K562 (cell line): ENCODE measurements around the gene ADGRB3. TPM values are rescaled to one million over a fixed set of nuclear protein-coding genes. Genes with fewer than 3 reads are reported as not detected.

ENCODE experiments used
- ATAC-seq: fragments of 200-7000 bp; cut with Tn5 transposase; 3 replicates; pipeline ENCODE4 v1.9.1; 2020; ENCODE audit warnings: moderate library complexity
- BruUV-seq: library from RNA; stranded (reverse); fragments of 400-500 nt; replicated peaks from 2 replicates; lab custom pipeline; 2021; lab: Mats Ljungman, UMichigan
- CTCF ChIA-PET: fragments of 300-600 bp; formaldehyde crosslinking; extraction: SDS; loops from one replicate; lab custom pipeline; 2021; ENCODE audit warnings: low intra/inter-chr PET ratio; lab: Yijun Ruan, JAX
- POLR2A ChIA-PET: fragments of 300-600, 350-650 bp; sonication (Branson Sonifier 250); formaldehyde crosslinking; extraction: SDS; loops from one replicate; lab custom pipeline; 2021; ENCODE audit warnings: antibody characterized with exemption, inconsistent platforms; lab: Yijun Ruan, JAX
- DNase-seq, 4 experiments: peaks; one replicate each; pipeline versions ENCODE4 v3.0.0 to v3.0.0-alpha.2; 2011 to 2018; ENCODE audit warnings: low spot score in 3 of 4, mixed read lengths in 3 of 4; ENCODE audit errors: extremely low read depth in 1 of 4
- FAIRE-seq: peaks from 2 replicates; lab custom pipeline; 2011; peaks lifted over from hg19 to GRCh38; lab: Jason Lieb, UNC
- H2AFZ ChIP-seq: 2 replicates; pipeline ENCODE4 v1.6.0; 2011; ENCODE audit warnings: low read depth, low read length, control low read depth, inconsistent platforms
- H3K27ac ChIP-seq: fragments of 200-600 bp; 3 replicates; pipeline ENCODE4 v1.8.0; 2011; ENCODE audit warnings: low read depth, mild to moderate bottlenecking, control low read depth, inconsistent platforms, low read length, moderate library complexity, mixed read lengths; ENCODE audit errors: extremely low read depth
- H3K27me3 ChIP-seq, 2 experiments: fragments of 300-600 bp in 1 of 2; 2 replicates in 1 of 2; 3 replicates in 1 of 2; pipeline versions ENCODE4 v1.6.0 to v1.8.0; 2011; ENCODE audit warnings: inconsistent platforms in 2 of 2, low read length in 2 of 2, mild to moderate bottlenecking in 1 of 2, mixed read lengths in 1 of 2, moderate library complexity in 1 of 2; ENCODE audit not compliant: control insufficient read depth in 2 of 2, insufficient read depth in 2 of 2
- H3K36me3 ChIP-seq: fragments of 300-600 bp; 3 replicates; pipeline ENCODE4 v1.8.0; 2011; ENCODE audit warnings: mild to moderate bottlenecking, low read length, inconsistent platforms; ENCODE audit not compliant: control insufficient read depth, insufficient read depth
- H3K4me1 ChIP-seq, 2 experiments: fragments of 200-600 bp in 1 of 2; replicated peaks in 1 of 2; 2 replicates in 1 of 2; 3 replicates in 1 of 2; pipeline versions ENCODE4 v1.5.1 to v1.8.0; 2011; ENCODE audit warnings: inconsistent platforms in 2 of 2, low read length in 2 of 2, mild to moderate bottlenecking in 1 of 2, mixed read lengths in 1 of 2, moderate library complexity in 1 of 2; ENCODE audit not compliant: control insufficient read depth in 2 of 2, insufficient read depth in 2 of 2
- H3K4me2 ChIP-seq: 2 replicates; pipeline ENCODE4 v1.6.1; 2011; ENCODE audit warnings: low read length, control low read depth, inconsistent platforms, mixed read lengths; ENCODE audit not compliant: insufficient read depth
- H3K4me3 ChIP-seq: fragments of 200-600 bp; sonication (generic), shearing (Covaris generic); 2 replicates; pipeline ENCODE4 v1.5.1; 2016; ENCODE audit warnings: control low read depth, inconsistent platforms
- H3K79me2 ChIP-seq: fragments of 200-600 bp; 3 replicates; pipeline ENCODE4 v1.8.0; 2011; ENCODE audit warnings: low read length, inconsistent platforms; ENCODE audit not compliant: control insufficient read depth, insufficient read depth
- H3K9ac ChIP-seq, 2 experiments: 2 replicates each; pipeline versions ENCODE4 v1.6.0 to v1.6.1; 2011; ENCODE audit warnings: low read depth in 2 of 2, low read length in 2 of 2, control low read depth in 1 of 2, inconsistent platforms in 1 of 2, mild to moderate bottlenecking in 1 of 2, mixed read lengths in 1 of 2; ENCODE audit not compliant: insufficient read depth in 1 of 2
- H3K9me1 ChIP-seq: one replicate; pipeline ENCODE4 v1.6.0; 2011; ENCODE audit warnings: inconsistent platforms, mild to moderate bottlenecking, low read length, moderate library complexity; ENCODE audit not compliant: control insufficient read depth, insufficient read depth
- H3K9me3 ChIP-seq: replicated peaks from 2 replicates; pipeline ENCODE4 v1.5.1; 2011; ENCODE audit warnings: low read depth, low read length, inconsistent platforms; ENCODE audit not compliant: control insufficient read depth, insufficient read depth
- H4K20me1 ChIP-seq: replicated peaks from 2 replicates; pipeline ENCODE4 v1.6.1; 2011; ENCODE audit warnings: low read length, inconsistent platforms, mixed read lengths; ENCODE audit not compliant: control insufficient read depth, insufficient read depth
- CBX8 ChIP-seq: fragments of 200-600 bp; sonication (generic); IDR thresholded peaks from 2 replicates; pipeline ENCODE4 v1.6.1; 2012; ENCODE audit warnings: borderline replicate concordance, mixed run types, low read depth, mild to moderate bottlenecking, moderate library complexity, mixed read lengths, low read length, control low read depth, inconsistent platforms; ENCODE audit not compliant: poor library complexity, severe bottlenecking; ENCODE audit errors: extremely low read depth
- CHD1 ChIP-seq: fragments of 200-600 bp; sonication (generic); IDR thresholded peaks from one replicate; pipeline ENCODE4 v1.6.1; 2012; ENCODE audit warnings: mild to moderate bottlenecking, moderate library complexity, low read length, inconsistent platforms
- CTBP1 ChIP-seq: fragments of 450-650 bp; IDR thresholded peaks from 2 replicates; pipeline ENCODE4 v1.6.1; 2016; ENCODE audit warnings: borderline replicate concordance
- HDAC1 ChIP-seq, 2 experiments: fragments of 450-650 bp; IDR thresholded peaks; 2 replicates each; pipeline ENCODE4 v1.6.1; 2016 to 2017; ENCODE audit warnings: inconsistent platforms in 1 of 2, mild to moderate bottlenecking in 1 of 2, moderate library complexity in 1 of 2
- KHSRP ChIP-seq: fragments of 450-650 bp; IDR thresholded peaks from 2 replicates; pipeline ENCODE4 v1.6.1; 2017
- MTA2 ChIP-seq: fragments of 450-650 bp; IDR thresholded peaks from 2 replicates; pipeline ENCODE4 v1.6.1; 2016; ENCODE audit warnings: low read depth
- MYNN ChIP-seq, 2 experiments: sonication (generic); formaldehyde crosslinking in 1 of 2; IDR thresholded peaks; 2 replicates each; pipeline versions ENCODE4 v1.5.0 to v1.6.1; 2016 to 2020; ENCODE audit warnings: antibody characterized with exemption in 1 of 2, missing genetic modification reagents in 1 of 2
- NRF1 ChIP-seq, 2 experiments: fragments of 450-650 bp; IDR thresholded peaks in 1 of 2; conservative IDR thresholded peaks in 1 of 2; 2 replicates each; pipeline ENCODE4 v1.6.1; 2014; ENCODE audit warnings: mild to moderate bottlenecking in 2 of 2
- RBFOX2 ChIP-seq: fragments of 200-400 bp; formaldehyde crosslinking; IDR thresholded peaks from 2 replicates; pipeline ENCODE4 v1.6.1; 2017; ENCODE audit warnings: low read depth, mild to moderate bottlenecking, low read length, moderate library complexity
- SMARCA4 ChIP-seq: fragments of 450-650 bp; IDR thresholded peaks from 2 replicates; pipeline ENCODE4 v1.6.1; 2016
- SMARCA5 ChIP-seq: fragments of 450-650 bp; IDR thresholded peaks from 2 replicates; pipeline ENCODE4 v1.6.1; 2016
- SNIP1 ChIP-seq: fragments of 450-650 bp; IDR thresholded peaks from 2 replicates; pipeline ENCODE4 v1.7.1; 2017; ENCODE audit warnings: low read depth, mild to moderate bottlenecking
- TBL1XR1 ChIP-seq, 2 experiments: IDR thresholded peaks; 2 replicates each; pipeline ENCODE4 v1.6.1; 2012; ENCODE audit warnings: improper control_type of control experiment in 2 of 2, low read length in 2 of 2, mild to moderate bottlenecking in 1 of 2
- TBP ChIP-seq: optimal IDR thresholded peaks from 2 replicates; pipeline ENCODE3; 2011; ENCODE audit warnings: low read depth, low read length, improper control_type of control experiment
- ZNF561 ChIP-seq: fragments of 450-650 bp; formaldehyde crosslinking; conservative IDR thresholded peaks from 2 replicates; pipeline ENCODE4 v1.4.0; 2020; ENCODE audit warnings: mild to moderate bottlenecking, moderate library complexity
- WGBS: fragments of 100-300 bp; shearing (Covaris generic); methylation state at CpG from one replicate; pipeline ENCODE4 v1.1.6; 2016; ENCODE audit warnings: low coverage, mixed read lengths; ENCODE audit not compliant: insufficient coverage; ENCODE audit errors: missing lambda C conversion rate; 5-methylcytosine and 5-hydroxymethylcytosine counted together
- in situ Hi-C: fragments of 300-500 bp; cut with MboI; formaldehyde crosslinking; loops from 4 replicates; pipeline ENCODE4 v1.15.0; 2018; ENCODE audit warnings: inconsistent platforms, mixed read lengths
- intact Hi-C: fragments of 100-400 bp; cut with micrococcal nuclease; formaldehyde crosslinking; loops from 2 replicates; pipeline ENCODE4 v1.14.2; 2022
- polyA plus RNA-seq, 8 experiments: library from polyadenylated mRNA; depleted of rRNA in 4 of 8; stranded (reverse) in 5 of 8; unstranded in 3 of 8; fragments of >200 nt; fragmentation: Nextera tagmentation in 2 of 8; fragmentation: Illumina TruSeq in 1 of 8; extraction: Ambion mirVana in 2 of 8; extraction: Trizol in 1 of 8; gene quantifications; 2 replicates each; pipeline versions ENCODE4 v1.2.1 to v1.2.3, GENCODE V29; 2011 to 2014; ENCODE audit warnings: inconsistent platforms in 1 of 8, missing spikeins in 1 of 8
- total RNA-seq, 7 experiments: library from RNA; depleted of rRNA in 6 of 7; stranded (reverse); fragments of >200 nt in 6 of 7; fragmentation: Illumina TruSeq in 2 of 7; extraction: Trizol in 2 of 7; gene quantifications; 2 replicates each; pipeline versions ENCODE4 v1.2.1 to v1.2.3, GENCODE V29; 2011 to 2021; ENCODE audit warnings: low replicate concordance in 1 of 7
- TF ChIP-seq, protein P1 (sequence below): fragments of 450-650 bp; formaldehyde crosslinking; IDR thresholded peaks from 2 replicates; pipeline ENCODE4 v1.4.0; 2020; ENCODE audit warnings: mild to moderate bottlenecking, moderate library complexity
- TF ChIP-seq, protein P2 (sequence below): fragments of 450-650 bp; formaldehyde crosslinking; conservative IDR thresholded peaks from 2 replicates; pipeline ENCODE4 v1.4.0; 2022; ENCODE audit warnings: mild to moderate bottlenecking, missing genetic modification characterization
- TF ChIP-seq, protein P3 (sequence below): fragments of 450-650 bp; formaldehyde crosslinking; IDR thresholded peaks from 2 replicates; pipeline ENCODE4 v1.4.0; 2022; ENCODE audit warnings: missing genetic modification characterization
- TF ChIP-seq, protein P4 (sequence below): sonication (generic); formaldehyde crosslinking; IDR thresholded peaks from 2 replicates; pipeline ENCODE4 v1.8.0; 2022; ENCODE audit warnings: missing genetic modification reagents, mild to moderate bottlenecking, moderate library complexity, borderline replicate concordance

The ADGRB3 gene
- total and polyA plus RNA-seq, 9 of the 15 experiments (the other 6 are each of a cell fraction or from before 2014, with no cell fraction given): 0.90 to 7.8 (median 2.4) TPM

DNA sequence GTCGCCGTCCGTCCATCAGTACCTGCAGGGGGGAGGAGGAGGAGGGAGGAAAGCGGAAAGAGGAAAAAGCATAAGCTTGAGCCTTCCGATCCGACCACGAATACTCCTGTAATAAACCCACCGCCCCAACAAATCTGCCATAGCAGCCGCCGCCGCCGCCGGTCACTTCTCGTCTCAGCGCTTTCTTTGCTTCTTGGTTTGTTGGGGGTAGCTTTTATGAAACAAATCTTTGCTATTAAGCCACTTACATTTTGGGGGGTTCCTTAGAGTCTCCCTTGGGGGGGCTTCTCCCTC lies 277 bp downstream of the ADGRB3 start:
- H3K9ac ChIP-seq: peak overlapping the region; percentile 70 to 93
- in situ Hi-C loops (loop anchor here (5.0 to 25.0 kb wide), 4 partner anchors 142 to 1711 kb away; no protein-coding TSS in a partner anchor), intact Hi-C loops (loop anchor here (1.0 to 5.0 kb wide), 4 partner anchors 59 to 1708 kb away; no protein-coding TSS in a partner anchor)
- no peaks in the 10 kb centered on the region; the same call in 2 of the 3 replicates for H3K36me3 ChIP-seq
- peaks cover 6 to 28% of the 10 kb centered on the region in 2 experiments; a peak in 4 of 5 replicates for H3K4me1 ChIP-seq
- H4K20me1 ChIP-seq: no peaks in the 10 kb centered on the region
- TSS peak; percentile 72 for BruUV-seq
- H3K4me2 ChIP-seq: peak overlapping the region; percentile 90
- no peaks in the 10 kb centered on the region for H3K9me3 ChIP-seq
- DNase-seq: no peak
- ChIA-PET POLR2A (interaction anchor here (0.6 to 1.3 kb wide), 8 partner anchors 10 to 309 kb away, joined by 3 to 9 read pairs (median 3); no protein-coding TSS in a partner anchor), CTCF (interaction anchor here (0.7 to 1.4 kb wide), 3 partner anchors 291 to 1454 kb away, joined by 5 to 8 read pairs (median 5); no protein-coding TSS in a partner anchor)
- peaks cover 47% of the 10 kb centered on the region for H3K79me2 ChIP-seq
- peak overlapping the region; percentile 96 for H2AFZ ChIP-seq
- H3K4me3 ChIP-seq: peak overlapping the region; percentile 81
- 0% methylated on average over 11 of the region's 15 CpGs for WGBS
- peak; percentile 2 for ATAC-seq
- H3K27ac ChIP-seq: peak overlapping the region; percentile 72
- FAIRE-seq: no peak
- H3K9me1 ChIP-seq: no peaks in the 10 kb centered on the region
- H3K27me3 ChIP-seq: no peaks in the 10 kb centered on the region; a peak in 1 of 5 replicates
- no peak for TF ChIP-seq SNIP1
- TF ChIP-seq CBX8: no peak
- TF ChIP-seq MYNN (IDR thresholded peaks at IDR 0.05): no peak
- no peak for TF ChIP-seq MYNN (CRISPR knock-in tag; IDR thresholded peaks at IDR 0.05)
- TF ChIP-seq MTA2: no peak
- TF ChIP-seq, protein P1, sequence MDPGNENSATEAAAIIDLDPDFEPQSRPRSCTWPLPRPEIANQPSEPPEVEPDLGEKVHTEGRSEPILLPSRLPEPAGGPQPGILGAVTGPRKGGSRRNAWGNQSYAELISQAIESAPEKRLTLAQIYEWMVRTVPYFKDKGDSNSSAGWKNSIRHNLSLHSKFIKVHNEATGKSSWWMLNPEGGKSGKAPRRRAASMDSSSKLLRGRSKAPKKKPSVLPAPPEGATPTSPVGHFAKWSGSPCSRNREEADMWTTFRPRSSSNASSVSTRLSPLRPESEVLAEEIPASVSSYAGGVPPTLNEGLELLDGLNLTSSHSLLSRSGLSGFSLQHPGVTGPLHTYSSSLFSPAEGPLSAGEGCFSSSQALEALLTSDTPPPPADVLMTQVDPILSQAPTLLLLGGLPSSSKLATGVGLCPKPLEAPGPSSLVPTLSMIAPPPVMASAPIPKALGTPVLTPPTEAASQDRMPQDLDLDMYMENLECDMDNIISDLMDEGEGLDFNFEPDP (CRISPR knock-in tag): no peak
- peak in 1 of 2 experiments; percentile 57; a peak in 2 of 4 replicates for TF ChIP-seq NRF1 (conservative IDR thresholded peaks at IDR 0.05 in 1 of 2, IDR thresholded peaks at IDR 0.05 in 1 of 2)
- TF ChIP-seq KHSRP: no peak
- TF ChIP-seq RBFOX2: peak; percentile 41
- no peak for TF ChIP-seq ZNF561 (CRISPR knock-in tag)
- TF ChIP-seq HDAC1 (IDR thresholded peaks at IDR 0.05): no peak
- 0 out of 2 replicates have a peak, but pooled peaks have one; percentile 9 for TF ChIP-seq SMARCA4
- TF ChIP-seq, protein P2, sequence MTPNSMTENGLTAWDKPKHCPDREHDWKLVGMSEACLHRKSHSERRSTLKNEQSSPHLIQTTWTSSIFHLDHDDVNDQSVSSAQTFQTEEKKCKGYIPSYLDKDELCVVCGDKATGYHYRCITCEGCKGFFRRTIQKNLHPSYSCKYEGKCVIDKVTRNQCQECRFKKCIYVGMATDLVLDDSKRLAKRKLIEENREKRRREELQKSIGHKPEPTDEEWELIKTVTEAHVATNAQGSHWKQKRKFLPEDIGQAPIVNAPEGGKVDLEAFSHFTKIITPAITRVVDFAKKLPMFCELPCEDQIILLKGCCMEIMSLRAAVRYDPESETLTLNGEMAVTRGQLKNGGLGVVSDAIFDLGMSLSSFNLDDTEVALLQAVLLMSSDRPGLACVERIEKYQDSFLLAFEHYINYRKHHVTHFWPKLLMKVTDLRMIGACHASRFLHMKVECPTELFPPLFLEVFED: no peak
- TF ChIP-seq, protein P3, sequence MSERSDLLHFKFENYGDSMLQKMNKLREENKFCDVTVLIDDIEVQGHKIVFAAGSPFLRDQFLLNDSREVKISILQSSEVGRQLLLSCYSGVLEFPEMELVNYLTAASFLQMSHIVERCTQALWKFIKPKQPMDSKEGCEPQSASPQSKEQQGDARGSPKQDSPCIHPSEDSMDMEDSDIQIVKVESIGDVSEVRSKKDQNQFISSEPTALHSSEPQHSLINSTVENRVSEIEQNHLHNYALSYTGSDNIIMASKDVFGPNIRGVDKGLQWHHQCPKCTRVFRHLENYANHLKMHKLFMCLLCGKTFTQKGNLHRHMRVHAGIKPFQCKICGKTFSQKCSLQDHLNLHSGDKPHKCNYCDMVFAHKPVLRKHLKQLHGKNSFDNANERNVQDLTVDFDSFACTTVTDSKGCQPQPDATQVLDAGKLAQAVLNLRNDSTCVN (CRISPR knock-in tag): no peak
- TF ChIP-seq, protein P4, sequence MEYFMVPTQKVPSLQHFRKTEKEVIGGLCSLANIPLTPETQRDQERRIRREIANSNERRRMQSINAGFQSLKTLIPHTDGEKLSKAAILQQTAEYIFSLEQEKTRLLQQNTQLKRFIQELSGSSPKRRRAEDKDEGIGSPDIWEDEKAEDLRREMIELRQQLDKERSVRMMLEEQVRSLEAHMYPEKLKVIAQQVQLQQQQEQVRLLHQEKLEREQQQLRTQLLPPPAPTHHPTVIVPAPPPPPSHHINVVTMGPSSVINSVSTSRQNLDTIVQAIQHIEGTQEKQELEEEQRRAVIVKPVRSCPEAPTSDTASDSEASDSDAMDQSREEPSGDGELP (CRISPR knock-in tag): 0 out of 2 replicates have a peak, but pooled peaks have one; percentile 11
- TF ChIP-seq CHD1: no peak
- TF ChIP-seq TBL1XR1 (IDR thresholded peaks at IDR 0.05; ENCODE audit: low read length in 2 of 2): no peak
- TF ChIP-seq CTBP1: peak; percentile 2; the same call in 1 of the 2 replicates
- TF ChIP-seq TBP: peak; percentile 5
- no peak for TF ChIP-seq SMARCA5
